GM12873 (cell line): ENCODE data around the gene CTCFL.
A peak's percentile ranks its signal among the peaks of the same experiment; 100 is the strongest.

ENCODE experiments used
- TF ChIP-seq, protein P1 (sequence below): IDR thresholded peaks from 2 replicates; pipeline ENCODE4 v1.5.1; 2012; ENCODE audit warnings: low read depth, mild to moderate bottlenecking, moderate library complexity, low read length, control low read depth; ENCODE audit not compliant: insufficient read depth; ENCODE audit errors: missing control alignments

CTCFL gene

DNA sequence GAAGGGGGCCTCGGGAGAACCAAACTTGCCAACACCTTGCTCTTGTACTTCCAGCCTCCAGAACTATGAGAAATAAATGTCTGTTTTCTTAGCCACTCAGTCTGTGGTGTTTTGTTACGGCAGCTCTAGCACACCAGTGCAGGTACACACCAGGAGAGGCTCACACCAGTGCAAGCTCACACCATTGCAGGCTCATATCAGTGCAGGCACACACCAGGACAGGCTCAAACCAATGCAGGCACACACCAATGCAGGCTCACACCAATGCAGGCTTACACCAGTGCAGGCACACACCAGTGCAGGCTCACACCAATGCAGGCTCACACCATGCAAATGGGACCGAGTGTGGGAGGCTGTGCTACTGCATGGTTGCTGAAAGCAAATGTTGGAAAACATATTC, 4.9 kb upstream of the CTCFL start:
- TF ChIP-seq, protein P1, sequence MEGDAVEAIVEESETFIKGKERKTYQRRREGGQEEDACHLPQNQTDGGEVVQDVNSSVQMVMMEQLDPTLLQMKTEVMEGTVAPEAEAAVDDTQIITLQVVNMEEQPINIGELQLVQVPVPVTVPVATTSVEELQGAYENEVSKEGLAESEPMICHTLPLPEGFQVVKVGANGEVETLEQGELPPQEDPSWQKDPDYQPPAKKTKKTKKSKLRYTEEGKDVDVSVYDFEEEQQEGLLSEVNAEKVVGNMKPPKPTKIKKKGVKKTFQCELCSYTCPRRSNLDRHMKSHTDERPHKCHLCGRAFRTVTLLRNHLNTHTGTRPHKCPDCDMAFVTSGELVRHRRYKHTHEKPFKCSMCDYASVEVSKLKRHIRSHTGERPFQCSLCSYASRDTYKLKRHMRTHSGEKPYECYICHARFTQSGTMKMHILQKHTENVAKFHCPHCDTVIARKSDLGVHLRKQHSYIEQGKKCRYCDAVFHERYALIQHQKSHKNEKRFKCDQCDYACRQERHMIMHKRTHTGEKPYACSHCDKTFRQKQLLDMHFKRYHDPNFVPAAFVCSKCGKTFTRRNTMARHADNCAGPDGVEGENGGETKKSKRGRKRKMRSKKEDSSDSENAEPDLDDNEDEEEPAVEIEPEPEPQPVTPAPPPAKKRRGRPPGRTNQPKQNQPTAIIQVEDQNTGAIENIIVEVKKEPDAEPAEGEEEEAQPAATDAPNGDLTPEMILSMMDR, result no peak

DNA sequence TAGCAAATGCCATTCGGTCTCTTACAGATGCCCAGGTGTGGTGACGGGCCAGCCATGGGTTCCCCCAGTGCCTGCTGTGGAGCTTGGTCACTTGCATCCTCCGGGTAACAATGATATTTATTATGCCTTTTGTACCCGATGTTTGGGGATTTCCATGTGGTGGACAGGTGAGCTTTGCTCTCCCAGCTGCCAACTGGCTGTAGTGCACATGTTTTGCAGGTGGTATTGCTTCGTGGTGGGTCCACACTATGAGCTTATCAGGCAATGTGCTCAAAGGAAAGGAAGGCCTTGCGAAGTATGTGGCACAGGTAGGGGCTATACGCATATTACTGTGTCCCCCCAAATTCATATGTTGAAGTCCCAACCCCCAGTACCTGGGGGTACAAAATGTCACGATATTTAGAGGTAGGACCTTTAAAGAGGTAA, 4.2 kb upstream of the CTCFL start:
- TF ChIP-seq, protein P1, result no peak

DNA sequence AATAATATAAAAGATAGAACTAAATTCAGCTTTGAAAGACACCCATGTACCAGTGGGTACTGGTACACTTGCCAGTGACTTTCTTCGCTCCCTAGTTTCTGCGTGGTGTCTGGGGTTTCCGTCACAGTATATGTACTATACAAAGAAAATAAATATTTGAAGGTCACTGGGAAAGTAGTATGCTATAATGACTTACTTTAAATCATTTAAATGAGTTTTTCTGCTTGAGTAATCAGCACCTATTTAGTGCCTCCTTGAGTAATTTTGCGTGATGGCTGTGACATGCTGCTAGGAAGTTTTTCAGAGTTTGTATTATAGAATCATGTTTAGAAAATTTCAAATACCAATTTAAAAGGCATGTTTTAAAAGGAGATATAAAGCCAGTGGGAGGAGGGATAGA, 3.2 kb upstream of the CTCFL start:
- TF ChIP-seq, protein P1, result no peak

DNA sequence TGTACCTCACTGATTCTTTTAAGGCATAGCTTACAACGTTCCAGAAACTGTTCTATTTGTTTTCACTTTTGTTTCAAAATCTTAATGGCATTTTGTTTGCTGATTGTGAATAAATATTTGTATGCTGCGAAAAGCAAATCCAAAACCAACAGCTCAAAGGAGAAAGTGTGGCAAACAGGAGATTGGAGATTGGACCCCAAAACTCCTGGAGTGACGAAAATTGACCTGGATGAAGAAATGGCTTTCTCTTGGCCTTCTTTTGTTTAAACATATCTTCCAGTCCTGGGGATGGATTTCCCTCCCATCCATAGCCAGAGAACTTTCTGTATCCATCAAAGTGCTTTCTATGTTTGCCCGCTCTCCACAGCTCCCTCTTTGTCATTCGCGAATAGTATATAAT, 2.8 kb upstream of the CTCFL start:
- TF ChIP-seq, protein P1, result no peak

DNA sequence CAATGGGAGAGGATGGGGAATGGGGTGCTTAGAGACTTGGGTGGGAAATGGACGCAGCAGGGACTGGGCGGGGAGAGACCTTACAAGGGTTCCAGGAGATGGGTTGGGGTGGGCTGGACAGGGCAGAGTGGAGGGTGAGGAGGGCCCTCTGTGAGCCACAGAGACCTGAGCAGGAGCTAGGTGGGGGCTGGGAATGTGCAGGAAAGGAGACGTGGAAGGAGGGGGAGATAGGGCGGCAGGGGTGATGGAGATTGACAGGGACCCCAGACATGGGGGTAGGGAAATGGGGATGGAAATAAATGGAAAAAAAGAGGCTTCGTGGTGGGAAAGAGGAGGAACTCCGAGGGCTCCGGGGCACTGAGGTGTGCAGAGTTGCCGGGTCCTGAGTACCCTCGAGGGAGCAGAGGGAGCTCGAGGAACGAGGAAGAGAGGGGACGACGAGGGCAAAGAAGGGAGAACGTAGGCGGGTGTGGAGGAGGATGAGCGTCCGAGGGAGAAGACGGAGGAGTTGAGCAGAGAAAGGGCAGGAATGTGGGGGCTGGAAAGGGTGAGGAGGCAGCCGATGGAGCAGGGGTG, 2.0 kb upstream of the CTCFL start:
- TF ChIP-seq, protein P1, result no peak

DNA sequence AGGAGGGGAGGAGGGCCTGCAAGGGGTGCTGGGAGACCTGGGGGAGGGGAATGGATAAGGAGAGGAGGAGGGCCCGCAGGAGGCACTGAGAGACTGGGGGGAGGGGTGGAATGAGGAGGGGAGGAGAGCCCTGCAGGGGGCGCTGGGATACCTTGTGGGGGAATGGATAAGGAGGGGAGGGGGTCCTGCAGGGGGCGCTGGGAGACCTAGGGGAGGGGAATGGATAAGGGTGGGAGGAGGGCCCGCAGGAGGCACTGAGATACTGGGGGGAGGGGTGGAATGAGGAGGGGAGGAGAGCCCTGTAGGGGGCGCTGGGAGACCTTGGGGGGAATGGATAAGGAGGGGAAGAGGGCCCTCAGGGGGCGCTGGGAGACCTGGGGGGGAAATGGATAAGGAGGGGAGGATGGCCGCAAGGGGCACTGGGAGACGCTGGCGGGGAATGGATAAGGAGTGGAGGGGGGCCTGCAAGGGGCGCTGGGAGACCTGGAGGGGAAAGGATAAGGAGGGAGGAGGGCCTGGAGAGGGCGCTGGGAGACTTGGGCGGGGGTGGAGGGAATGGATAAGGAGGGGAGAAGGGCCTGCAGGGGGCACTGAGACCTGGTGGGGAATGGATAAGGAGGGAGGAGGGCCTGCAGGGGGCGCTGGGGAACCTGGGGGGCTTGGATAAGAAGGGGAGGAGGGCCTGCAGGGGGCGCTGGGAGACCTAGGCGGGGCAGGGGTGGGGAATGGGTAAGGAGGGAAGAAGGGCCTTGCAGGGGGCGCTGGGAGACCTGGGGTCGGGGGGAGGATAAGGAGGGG, 1.3 kb upstream of the CTCFL start:
- TF ChIP-seq, protein P1, result peak; percentile 41

DNA sequence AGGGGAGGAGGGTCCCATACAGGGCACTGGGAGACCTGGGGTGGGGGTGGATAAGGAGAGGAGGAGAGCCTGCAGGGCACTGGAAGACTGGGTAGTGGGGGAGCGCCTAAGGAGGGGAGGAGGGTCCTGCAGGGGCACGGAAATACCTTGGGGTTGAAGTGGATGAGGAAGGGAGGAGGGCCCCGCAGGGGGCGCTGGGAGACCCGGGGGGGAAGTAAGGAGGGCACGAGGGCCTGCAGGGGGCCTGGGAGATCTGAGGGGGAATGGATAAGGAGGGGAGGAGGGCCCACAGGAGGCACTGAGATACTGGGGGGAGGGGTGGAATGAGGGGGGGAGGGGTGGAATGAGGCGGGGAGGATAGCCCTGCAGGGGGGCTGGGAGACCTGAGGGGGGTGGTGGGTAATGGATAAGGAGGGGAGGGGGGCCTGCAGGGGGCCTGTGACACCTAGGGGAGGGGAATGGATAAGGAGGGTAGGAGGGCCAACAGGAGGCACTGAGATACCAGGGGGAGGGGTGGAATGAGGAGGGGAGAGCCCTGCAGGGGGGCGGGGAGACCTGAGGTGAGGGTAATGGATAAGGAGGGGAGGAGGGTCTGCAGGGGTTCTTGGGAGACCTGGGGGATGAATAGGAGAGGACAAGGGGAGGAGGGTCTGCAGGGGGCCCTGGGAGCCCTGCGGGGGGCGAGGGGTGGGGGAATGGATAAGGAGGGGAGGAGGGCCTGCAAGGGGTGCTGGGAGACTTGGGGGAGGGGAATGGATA, 567 bp upstream of the CTCFL start:
- TF ChIP-seq, protein P1, result no peak
